Adrenal gland (tissue), 12 donors: ENCODE measurements around the gene CHSY3. TPM values are rescaled to one million over a fixed set of nuclear protein-coding genes. Genes with fewer than 3 reads are reported as not detected.

Experiments used
- DNase-seq, 7 donors: peaks; one replicate each; pipeline ENCODE4 v3.0.0-alpha.2; 2019 to 2020
- H3K27ac ChIP-seq, 5 donors: fragments of 200-600 bp; sonication (generic) in 4 of 5; 1 replicate in 3 of 5; 2 replicates in 2 of 5; pipeline versions ENCODE4 v1.5.1 to v1.8.0; 2016 to 2020; ENCODE audit warnings: mild to moderate bottlenecking in 1 of 5
- H3K27me3 ChIP-seq: fragments of 200-600 bp; 2 replicates; pipeline ENCODE4 v1.8.0; 2021
- H3K36me3 ChIP-seq, 2 donors: fragments of 200-600 bp; replicated peaks in 1 of 2; 1 replicate in 1 of 2; 2 replicates in 1 of 2; pipeline versions ENCODE4 v1.5.1 to v1.8.0; 2018 to 2022
- H3K4me1 ChIP-seq, 2 donors: fragments of 200-600 bp; replicated peaks in 1 of 2; 1 replicate in 1 of 2; 2 replicates in 1 of 2; pipeline versions ENCODE4 v1.5.1 to v1.8.0; 2018 to 2021
- H3K4me3 ChIP-seq, 4 donors: fragments of 200-600 bp; sonication (generic) in 3 of 4; one replicate each; pipeline ENCODE4 v1.5.1; 2016 to 2018
- H3K9me3 ChIP-seq, 3 donors: fragments of 200-600 bp; sonication (generic) in 1 of 3; replicated peaks in 1 of 3; 1 replicate in 2 of 3; 2 replicates in 1 of 3; pipeline versions ENCODE4 v1.5.1 to v1.8.0; 2016 to 2021
- POLR2A ChIP-seq, 2 donors: fragments of 450-650 bp; IDR thresholded peaks; one replicate each; pipeline ENCODE4 v1.6.1; 2017; ENCODE audit warnings: antibody characterized with exemption in 2 of 2, mild to moderate bottlenecking in 2 of 2, moderate library complexity in 1 of 2
- WGBS, 4 donors: extraction: QIAGEN DNeasy Blood & Tissue Kit in 2 of 4; methylation state at CpG; one replicate each; pipeline versions ENCODE4 v1.1.5 to v1.1.7; 2013 to 2017; 5-methylcytosine and 5-hydroxymethylcytosine counted together
- intact Hi-C, 2 donors: fragments of 100-400 bp; cut with DNase I; formaldehyde crosslinking; loops; one replicate each; pipeline versions ENCODE4 v1.14.1 to v1.15.0; 2022 to 2023
- polyA plus RNA-seq, 3 donors: library from polyadenylated mRNA; stranded (reverse); fragments of 200-250 nt in 2 of 3; fragments of 350-450 nt in 1 of 3; fragmentation: Illumina TruSeq in 1 of 3; extraction: RNeasy Lipid Tissue Mini Kit (QIAGEN cat#74804) in 1 of 3; gene quantifications; one replicate each; pipeline ENCODE4 v1.2.3, GENCODE V29; 2013 to 2014
- total RNA-seq, 9 donors: library from RNA; depleted of rRNA in 4 of 9; stranded (reverse); fragments of >200 nt in 4 of 9; fragments of 120-200 nt in 1 of 9; fragmentation: NEBNext Ultra II Directional in 1 of 9; extraction: Animal tissue kit (Norgen Biotek cat#: 25700) in 1 of 9; gene quantifications; one replicate each; pipeline versions ENCODE4 v1.1.0 to v1.2.4, GENCODE V29; 2013 to 2023
- TF ChIP-seq, protein P1 (sequence below), 6 experiments: fragments of 450-650 bp in 4 of 6; fragments of 200-600 bp in 2 of 6; sonication (generic) in 1 of 6; IDR thresholded peaks; 1 replicate in 5 of 6; 2 replicates in 1 of 6; pipeline versions ENCODE4 v1.5.1 to v1.8.0; 2016 to 2021; ENCODE audit warnings: antibody characterized with exemption in 6 of 6, mild to moderate bottlenecking in 2 of 6, moderate library complexity in 1 of 6
- donor health status: healthy with polysubstance abuse.
- donor health status: Bipolar disorder and iron deficiency.
- donor health status: DM: yes; HTN: yes; CAD: no.
- donor health status: DM: no; HTN: no; CAD: no.
- donor health status: DM: no; HTN: no; CAD: no.
- donor health status: DM: yes; HTN: yes; CAD: no.

The CHSY3 gene
- total and polyA plus RNA-seq, 12 donors = 0.08 to 2.5 (median 0.80) TPM

DNA sequence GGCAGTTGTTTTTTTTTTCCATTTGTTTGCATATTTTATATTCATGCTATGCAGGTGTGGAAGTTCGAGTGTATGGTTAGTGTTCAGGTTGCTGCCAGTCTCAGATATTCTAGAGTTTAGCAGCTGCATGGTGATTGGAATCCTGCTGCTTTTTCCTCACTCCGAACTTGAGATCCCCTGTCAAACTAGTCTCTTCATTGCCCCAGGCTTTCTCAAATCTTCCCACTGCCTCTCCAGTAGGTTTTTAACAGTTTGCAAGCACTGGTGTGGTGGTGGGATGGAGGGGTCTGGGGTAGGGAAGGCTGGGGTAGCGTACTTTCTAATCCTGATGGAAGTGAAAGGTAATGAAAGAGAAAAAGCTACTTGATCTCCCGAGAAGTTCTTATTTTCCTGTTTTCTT lies 112.9 kb downstream of the CHSY3 start:
- 46 to 58% (median 57%) methylated on average over 4 of the region's 4 CpGs for WGBS, 4 donors
- Histone ChIP-seq H3K36me3 (no peaks in the 10 kb centered on the region), H3K27ac (no peak overlapping the region), H3K4me1 (no peaks in the 10 kb centered on the region), H3K9me3 (no peaks in the 10 kb centered on the region), H3K27me3 (no peaks in the 10 kb centered on the region), H3K4me3 (no peak overlapping the region)
- intact Hi-C loops = no loop called here
- DNase-seq = no peak
- TF ChIP-seq POLR2A (IDR thresholded peaks at IDR 0.05) = no peak
- TF ChIP-seq, protein P1, sequence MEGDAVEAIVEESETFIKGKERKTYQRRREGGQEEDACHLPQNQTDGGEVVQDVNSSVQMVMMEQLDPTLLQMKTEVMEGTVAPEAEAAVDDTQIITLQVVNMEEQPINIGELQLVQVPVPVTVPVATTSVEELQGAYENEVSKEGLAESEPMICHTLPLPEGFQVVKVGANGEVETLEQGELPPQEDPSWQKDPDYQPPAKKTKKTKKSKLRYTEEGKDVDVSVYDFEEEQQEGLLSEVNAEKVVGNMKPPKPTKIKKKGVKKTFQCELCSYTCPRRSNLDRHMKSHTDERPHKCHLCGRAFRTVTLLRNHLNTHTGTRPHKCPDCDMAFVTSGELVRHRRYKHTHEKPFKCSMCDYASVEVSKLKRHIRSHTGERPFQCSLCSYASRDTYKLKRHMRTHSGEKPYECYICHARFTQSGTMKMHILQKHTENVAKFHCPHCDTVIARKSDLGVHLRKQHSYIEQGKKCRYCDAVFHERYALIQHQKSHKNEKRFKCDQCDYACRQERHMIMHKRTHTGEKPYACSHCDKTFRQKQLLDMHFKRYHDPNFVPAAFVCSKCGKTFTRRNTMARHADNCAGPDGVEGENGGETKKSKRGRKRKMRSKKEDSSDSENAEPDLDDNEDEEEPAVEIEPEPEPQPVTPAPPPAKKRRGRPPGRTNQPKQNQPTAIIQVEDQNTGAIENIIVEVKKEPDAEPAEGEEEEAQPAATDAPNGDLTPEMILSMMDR (IDR thresholded peaks at IDR 0.05) = no peak

DNA sequence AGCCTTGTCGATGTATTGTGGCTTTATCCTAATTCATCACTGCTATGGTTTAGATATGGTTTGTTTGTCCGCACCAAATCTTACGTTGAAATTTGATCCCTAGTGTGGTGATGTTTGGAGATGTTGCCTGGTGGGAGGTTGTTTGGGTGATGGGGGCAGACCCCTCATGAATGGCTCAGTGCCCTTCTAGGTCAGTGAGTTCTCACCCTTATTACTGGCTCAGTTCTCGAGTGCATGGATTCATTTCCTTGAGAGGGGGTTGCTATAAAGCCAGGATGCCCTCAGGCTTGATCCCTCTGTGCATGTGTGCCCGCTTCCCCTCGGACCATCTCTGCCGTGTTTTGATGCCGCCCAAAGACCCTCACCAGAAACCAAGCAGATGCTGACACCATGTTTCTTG lies 114.4 kb downstream of the CHSY3 start:
- 78 to 86% (median 83%) methylated on average over 8 of the region's 8 CpGs for WGBS, 4 donors

DNA sequence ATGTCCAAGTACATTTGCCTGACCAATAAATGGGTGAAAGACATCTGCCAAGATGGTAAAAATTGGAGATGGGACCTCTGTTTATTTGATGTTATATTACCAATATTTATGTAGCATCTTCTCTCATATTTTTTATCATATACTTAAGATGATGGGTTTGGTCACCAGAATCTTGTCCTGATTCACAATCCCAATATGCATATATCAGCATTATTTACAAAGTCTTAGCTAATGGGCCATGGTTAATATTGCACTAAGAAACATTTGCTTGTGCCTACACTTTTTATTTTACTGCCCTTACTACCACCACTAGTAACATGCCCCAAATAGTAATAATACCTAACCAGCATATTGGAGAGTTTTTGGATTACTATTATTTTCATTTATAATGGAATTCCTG lies 116.7 kb downstream of the CHSY3 start:
- H3K27me3 ChIP-seq = no peaks in the 10 kb centered on the region
- no peak for TF ChIP-seq POLR2A (IDR thresholded peaks at IDR 0.05)
- TF ChIP-seq, protein P1 (IDR thresholded peaks at IDR 0.05) = no peak
- H3K4me3 ChIP-seq = no peak overlapping the region
- no peaks in the 10 kb centered on the region for H3K4me1 ChIP-seq
- H3K36me3 ChIP-seq = no peaks in the 10 kb centered on the region
- H3K9me3 ChIP-seq = no peaks in the 10 kb centered on the region
- no peak for DNase-seq
- intact Hi-C loops = no loop called here
- no peak overlapping the region for H3K27ac ChIP-seq

More for the DNA sequence above, 114.4 kb downstream of the CHSY3 start:
- Histone ChIP-seq H3K4me1 (no peaks in the 10 kb centered on the region), H3K27ac (no peak overlapping the region), H3K4me3 (no peak overlapping the region), H3K36me3 (no peaks in the 10 kb centered on the region), H3K9me3 (no peaks in the 10 kb centered on the region), H3K27me3 (no peaks in the 10 kb centered on the region)
- intact Hi-C loops = no loop called here
- no peak for DNase-seq
- TF ChIP-seq, protein P1 (IDR thresholded peaks at IDR 0.05) = no peak
- no peak for TF ChIP-seq POLR2A (IDR thresholded peaks at IDR 0.05)

DNA sequence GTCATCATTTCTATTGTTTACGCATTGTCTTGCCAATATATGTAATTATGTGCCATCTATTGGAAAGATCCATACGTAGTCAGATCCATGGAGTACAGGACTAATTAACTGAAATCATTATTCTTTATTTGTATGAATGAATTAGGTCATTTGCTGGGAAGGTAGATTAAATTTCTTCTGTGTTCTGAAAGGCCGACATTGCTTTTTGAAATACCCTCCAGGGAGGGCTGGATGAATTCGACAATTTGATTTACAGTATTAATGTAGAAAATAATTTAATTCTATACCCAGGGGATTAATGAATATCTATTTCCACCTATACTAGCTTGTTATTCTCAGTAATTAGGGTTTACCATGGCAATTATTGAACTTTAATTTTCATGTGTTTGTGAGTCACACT lies 117.6 kb downstream of the CHSY3 start:
- Histone ChIP-seq H3K9me3 (no peaks in the 10 kb centered on the region), H3K27ac (no peak overlapping the region), H3K36me3 (no peaks in the 10 kb centered on the region), H3K4me3 (no peak overlapping the region), H3K4me1 (no peaks in the 10 kb centered on the region), H3K27me3 (no peaks in the 10 kb centered on the region)
- no peak for DNase-seq
- intact Hi-C loops = no loop called here
- 84 to 91% (median 87%) methylated on average over 4 of the region's 4 CpGs for WGBS, 4 donors
- no peak for TF ChIP-seq POLR2A (IDR thresholded peaks at IDR 0.05)
- TF ChIP-seq, protein P1 (IDR thresholded peaks at IDR 0.05) = no peak
